Type B pancreatic cell (in vitro differentiated cells): ENCODE data around the gene TIAM1. TPM values are rescaled to one million over a fixed set of nuclear protein-coding genes. Genes with fewer than 3 reads are reported as not detected.

Experiments
- DNase-seq: peaks from one replicate; pipeline ENCODE4 v3.0.0; 2021; ENCODE audit warnings: mixed read lengths; ENCODE audit not compliant: unreplicated experiment; ENCODE audit errors: extremely low spot score
- H3K27ac Mint-ChIP-seq: 2 replicates; pipeline ENCODE4 v1.8.0; 2021; ENCODE audit warnings: mild to moderate bottlenecking, mixed read lengths
- H3K27me3 Mint-ChIP-seq: 2 replicates; pipeline ENCODE4 v1.8.0; 2021; ENCODE audit warnings: mixed read lengths
- H3K36me3 Mint-ChIP-seq: 2 replicates; pipeline ENCODE4 v1.8.0; 2021; ENCODE audit warnings: mixed read lengths
- H3K4me1 Mint-ChIP-seq: one replicate; pipeline ENCODE4 v1.8.0; 2021; ENCODE audit warnings: mixed read lengths; ENCODE audit not compliant: unreplicated experiment
- H3K4me3 Mint-ChIP-seq: 2 replicates; pipeline ENCODE4 v1.8.0; 2021; ENCODE audit warnings: mild to moderate bottlenecking, mixed read lengths
- H3K9me3 Mint-ChIP-seq: 2 replicates; pipeline ENCODE4 v1.8.0; 2021; ENCODE audit warnings: mixed read lengths
- CTCF ChIP-seq: fragments of 200-600 bp; sonication (generic); conservative IDR thresholded peaks from 2 replicates; pipeline ENCODE4 v1.5.0; 2021; ENCODE audit warnings: antibody characterized with exemption, mild to moderate bottlenecking
- total RNA-seq: library from RNA; stranded (reverse); gene quantifications from 2 replicates; pipeline ENCODE4 v1.2.1, GENCODE V29; 2021; ENCODE audit warnings: low replicate concordance

TIAM1 gene
- total RNA-seq, 1 donor from 2014 or later = 49.3 TPM

GRCh38 chr21:31382060-31382459, 38.0 kb upstream of the TIAM1 start:
- DNase-seq = no peak
- Mint-ChIP-seq H3K4me3 (no peak overlapping the region), H3K27ac (no peak overlapping the region), H3K9me3 (no peaks in the 10 kb centered on the region), H3K36me3 (no peaks in the 10 kb centered on the region), H3K27me3 (no peaks in the 10 kb centered on the region), H3K4me1 (no peaks in the 10 kb centered on the region)
- no peak for TF ChIP-seq CTCF

GRCh38 chr21:31376301-31376700, 32.2 kb upstream of the TIAM1 start:
- no peak for DNase-seq
- H3K27ac Mint-ChIP-seq = no peak overlapping the region
- TF ChIP-seq CTCF = no peak
- H3K9me3 Mint-ChIP-seq = no peaks in the 10 kb centered on the region
- H3K4me1 Mint-ChIP-seq = peaks cover 18% of the 10 kb centered on the region
- H3K27me3 Mint-ChIP-seq = no peaks in the 10 kb centered on the region
- no peaks in the 10 kb centered on the region for H3K36me3 Mint-ChIP-seq
- H3K4me3 Mint-ChIP-seq = no peak overlapping the region

GRCh38 chr21:31374395-31374794, 30.3 kb upstream of the TIAM1 start:
- H3K36me3 Mint-ChIP-seq = no peaks in the 10 kb centered on the region
- H3K9me3 Mint-ChIP-seq = no peaks in the 10 kb centered on the region
- TF ChIP-seq CTCF = no peak
- H3K27me3 Mint-ChIP-seq = no peaks in the 10 kb centered on the region
- H3K27ac Mint-ChIP-seq = no peak overlapping the region
- DNase-seq = no peak
- H3K4me1 Mint-ChIP-seq = peaks cover 24% of the 10 kb centered on the region
- H3K4me3 Mint-ChIP-seq = no peak overlapping the region

- TF ChIP-seq CTCF = no peak
- no peak for DNase-seq
- no peak overlapping the region for H3K4me3 Mint-ChIP-seq
Measured at GRCh38 chr21:31372471-31372765, 28.4 kb upstream of the TIAM1 start.

GRCh38 chr21:31371715-31372470, 27.8 kb upstream of the TIAM1 start:
- H3K36me3 Mint-ChIP-seq = no peaks in the 10 kb centered on the region
- H3K4me1 Mint-ChIP-seq = peaks cover 28% of the 10 kb centered on the region
- H3K9me3 Mint-ChIP-seq = no peaks in the 10 kb centered on the region
- TF ChIP-seq CTCF = no peak
- no peak overlapping the region for H3K4me3 Mint-ChIP-seq
- no peaks in the 10 kb centered on the region for H3K27me3 Mint-ChIP-seq
- no peak for DNase-seq
- H3K27ac Mint-ChIP-seq = no peak overlapping the region

More at GRCh38 chr21:31372471-31372765, 28.4 kb upstream of the TIAM1 start:
- H3K27me3 Mint-ChIP-seq = no peaks in the 10 kb centered on the region
- H3K27ac Mint-ChIP-seq = no peak overlapping the region
- peaks cover 27% of the 10 kb centered on the region for H3K4me1 Mint-ChIP-seq
- H3K36me3 Mint-ChIP-seq = no peaks in the 10 kb centered on the region
- H3K9me3 Mint-ChIP-seq = no peaks in the 10 kb centered on the region
